ENCODE results near the gene RPL22. TPM values are rescaled to one million over a fixed set of nuclear protein-coding genes. Genes with fewer than 3 reads are reported as not detected.
A peak's percentile ranks its signal among the peaks of the same experiment; 100 is the strongest.

RPL22 gene
- total and polyA plus RNA-seq, 2 of the 13 experiments (the other 11 are each of a cell fraction or from before 2014, with no cell fraction given), result 214 to 545 TPM

GRCh38 chr1:6245086-6245868 lies 45.9 kb upstream of the RPL22 start (continued):
- TF ChIP-seq ZNF331 (CRISPR knock-in tag; IDR thresholded peaks at IDR 0.05) (peak; percentile 99), YEATS2 (CRISPR knock-in tag; IDR thresholded peaks at IDR 0.05; ENCODE audit: borderline replicate concordance) (peak; percentile 84), SMARCE1 (IDR thresholded peaks at IDR 0.05; ENCODE audit: borderline replicate concordance) (no peak), SOX6 (IDR thresholded peaks at IDR 0.05) (no peak), SOX6 (CRISPR knock-in tag; IDR thresholded peaks at IDR 0.05) (peak; percentile 60; the same call in 1 of the 2 replicates), ZBTB10 (CRISPR knock-in tag; IDR thresholded peaks at IDR 0.05; ENCODE audit: borderline replicate concordance) (peak; percentile 97), ZBTB49 (CRISPR knock-in tag; IDR thresholded peaks at IDR 0.05; ENCODE audit: borderline replicate concordance) (peak; percentile 98), TEAD3 (CRISPR knock-in tag; optimal IDR thresholded peaks at IDR 0.05; ENCODE audit: borderline replicate concordance) (peak; percentile 77), ZNF629 (CRISPR knock-in tag; conservative IDR thresholded peaks at IDR 0.05) (peak; percentile 71), ZNF674 (CRISPR knock-in tag; IDR thresholded peaks at IDR 0.05; ENCODE audit: low read depth) (peak; percentile 98), KDM5B (CRISPR knock-in tag; IDR thresholded peaks at IDR 0.05; ENCODE audit: borderline replicate concordance) (peak; percentile 99), SMYD3 (CRISPR knock-in tag; IDR thresholded peaks at IDR 0.05) (peak; percentile 93; the same call in 1 of the 2 replicates), SP2 (CRISPR knock-in tag; IDR thresholded peaks at IDR 0.05) (peak; percentile 64), HIC2 (CRISPR knock-in tag; IDR thresholded peaks at IDR 0.05; ENCODE audit: low read depth) (peak; percentile 70; the same call in 1 of the 2 replicates)
- TF ChIP-seq, protein P1, sequence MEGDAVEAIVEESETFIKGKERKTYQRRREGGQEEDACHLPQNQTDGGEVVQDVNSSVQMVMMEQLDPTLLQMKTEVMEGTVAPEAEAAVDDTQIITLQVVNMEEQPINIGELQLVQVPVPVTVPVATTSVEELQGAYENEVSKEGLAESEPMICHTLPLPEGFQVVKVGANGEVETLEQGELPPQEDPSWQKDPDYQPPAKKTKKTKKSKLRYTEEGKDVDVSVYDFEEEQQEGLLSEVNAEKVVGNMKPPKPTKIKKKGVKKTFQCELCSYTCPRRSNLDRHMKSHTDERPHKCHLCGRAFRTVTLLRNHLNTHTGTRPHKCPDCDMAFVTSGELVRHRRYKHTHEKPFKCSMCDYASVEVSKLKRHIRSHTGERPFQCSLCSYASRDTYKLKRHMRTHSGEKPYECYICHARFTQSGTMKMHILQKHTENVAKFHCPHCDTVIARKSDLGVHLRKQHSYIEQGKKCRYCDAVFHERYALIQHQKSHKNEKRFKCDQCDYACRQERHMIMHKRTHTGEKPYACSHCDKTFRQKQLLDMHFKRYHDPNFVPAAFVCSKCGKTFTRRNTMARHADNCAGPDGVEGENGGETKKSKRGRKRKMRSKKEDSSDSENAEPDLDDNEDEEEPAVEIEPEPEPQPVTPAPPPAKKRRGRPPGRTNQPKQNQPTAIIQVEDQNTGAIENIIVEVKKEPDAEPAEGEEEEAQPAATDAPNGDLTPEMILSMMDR (CRISPR knock-in tag; IDR thresholded peaks at IDR 0.05), result peak; percentile 94
- TF ChIP-seq, protein P2, sequence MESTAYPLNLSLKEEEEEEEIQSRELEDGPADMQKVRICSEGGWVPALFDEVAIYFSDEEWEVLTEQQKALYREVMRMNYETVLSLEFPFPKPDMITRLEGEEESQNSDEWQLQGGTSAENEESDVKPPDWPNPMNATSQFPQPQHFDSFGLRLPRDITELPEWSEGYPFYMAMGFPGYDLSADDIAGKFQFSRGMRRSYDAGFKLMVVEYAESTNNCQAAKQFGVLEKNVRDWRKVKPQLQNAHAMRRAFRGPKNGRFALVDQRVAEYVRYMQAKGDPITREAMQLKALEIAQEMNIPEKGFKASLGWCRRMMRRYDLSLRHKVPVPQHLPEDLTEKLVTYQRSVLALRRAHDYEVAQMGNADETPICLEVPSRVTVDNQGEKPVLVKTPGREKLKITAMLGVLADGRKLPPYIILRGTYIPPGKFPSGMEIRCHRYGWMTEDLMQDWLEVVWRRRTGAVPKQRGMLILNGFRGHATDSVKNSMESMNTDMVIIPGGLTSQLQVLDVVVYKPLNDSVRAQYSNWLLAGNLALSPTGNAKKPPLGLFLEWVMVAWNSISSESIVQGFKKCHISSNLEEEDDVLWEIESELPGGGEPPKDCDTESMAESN (CRISPR knock-in tag; conservative IDR thresholded peaks at IDR 0.05), result peak; percentile 99
